ENCODE results near the gene CEPT1. TPM values are rescaled to one million over a fixed set of nuclear protein-coding genes. Genes with fewer than 3 reads are reported as not detected.

CEPT1 gene
- total and polyA plus RNA-seq, 10 of the 15 experiments (the other 5 are each of a cell fraction or from before 2014, with no cell fraction given), result 29.4 to 77.9 (median 54.8) TPM

DNA sequence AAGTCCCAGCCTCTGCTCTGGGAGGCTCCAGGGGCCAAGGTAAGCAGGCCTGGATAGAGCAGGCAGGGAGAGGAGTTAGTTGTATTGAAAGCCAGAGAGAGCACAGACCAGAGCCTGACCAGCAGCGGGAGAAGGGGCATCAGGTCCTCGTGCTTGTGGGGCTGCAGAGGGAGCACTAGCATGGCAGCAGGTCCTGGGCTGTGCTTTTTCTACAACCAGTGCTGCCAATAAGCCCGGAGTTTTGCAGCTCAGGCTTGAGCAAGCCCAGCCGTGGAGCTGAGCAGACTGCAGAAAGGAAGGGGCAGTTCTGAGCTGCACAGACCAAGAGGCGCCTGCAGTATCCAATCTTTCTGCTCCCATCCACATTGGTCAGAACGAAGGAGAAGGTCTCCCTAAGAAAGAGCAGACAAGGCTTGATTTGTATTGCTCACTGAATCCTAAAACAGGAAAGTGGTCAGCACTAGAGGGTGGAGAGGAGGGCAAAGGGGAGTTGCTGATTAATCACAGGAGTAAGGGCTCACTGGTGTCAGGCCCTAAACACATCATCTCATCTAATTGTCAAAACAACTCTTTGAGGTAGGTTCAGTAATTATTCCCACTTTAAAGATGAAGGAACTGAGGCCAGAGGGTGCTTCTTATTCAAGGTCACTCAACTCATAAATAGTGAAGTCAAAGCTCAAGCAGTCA is 57.7 kb downstream of the CEPT1 start (continued):
- TF ChIP-seq, protein P1, sequence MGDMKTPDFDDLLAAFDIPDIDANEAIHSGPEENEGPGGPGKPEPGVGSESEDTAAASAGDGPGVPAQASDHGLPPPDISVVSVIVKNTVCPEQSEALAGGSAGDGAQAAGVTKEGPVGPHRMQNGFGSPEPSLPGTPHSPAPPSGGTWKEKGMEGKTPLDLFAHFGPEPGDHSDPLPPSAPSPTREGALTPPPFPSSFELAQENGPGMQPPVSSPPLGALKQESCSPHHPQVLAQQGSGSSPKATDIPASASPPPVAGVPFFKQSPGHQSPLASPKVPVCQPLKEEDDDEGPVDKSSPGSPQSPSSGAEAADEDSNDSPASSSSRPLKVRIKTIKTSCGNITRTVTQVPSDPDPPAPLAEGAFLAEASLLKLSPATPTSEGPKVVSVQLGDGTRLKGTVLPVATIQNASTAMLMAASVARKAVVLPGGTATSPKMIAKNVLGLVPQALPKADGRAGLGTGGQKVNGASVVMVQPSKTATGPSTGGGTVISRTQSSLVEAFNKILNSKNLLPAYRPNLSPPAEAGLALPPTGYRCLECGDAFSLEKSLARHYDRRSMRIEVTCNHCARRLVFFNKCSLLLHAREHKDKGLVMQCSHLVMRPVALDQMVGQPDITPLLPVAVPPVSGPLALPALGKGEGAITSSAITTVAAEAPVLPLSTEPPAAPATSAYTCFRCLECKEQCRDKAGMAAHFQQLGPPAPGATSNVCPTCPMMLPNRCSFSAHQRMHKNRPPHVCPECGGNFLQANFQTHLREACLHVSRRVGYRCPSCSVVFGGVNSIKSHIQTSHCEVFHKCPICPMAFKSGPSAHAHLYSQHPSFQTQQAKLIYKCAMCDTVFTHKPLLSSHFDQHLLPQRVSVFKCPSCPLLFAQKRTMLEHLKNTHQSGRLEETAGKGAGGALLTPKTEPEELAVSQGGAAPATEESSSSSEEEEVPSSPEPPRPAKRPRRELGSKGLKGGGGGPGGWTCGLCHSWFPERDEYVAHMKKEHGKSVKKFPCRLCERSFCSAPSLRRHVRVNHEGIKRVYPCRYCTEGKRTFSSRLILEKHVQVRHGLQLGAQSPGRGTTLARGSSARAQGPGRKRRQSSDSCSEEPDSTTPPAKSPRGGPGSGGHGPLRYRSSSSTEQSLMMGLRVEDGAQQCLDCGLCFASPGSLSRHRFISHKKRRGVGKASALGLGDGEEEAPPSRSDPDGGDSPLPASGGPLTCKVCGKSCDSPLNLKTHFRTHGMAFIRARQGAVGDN (IDR thresholded peaks at IDR 0.05), result peak; percentile 56; the same call in 1 of the 2 replicates
- TF ChIP-seq CHD2 (IDR thresholded peaks at IDR 0.05; ENCODE audit: borderline replicate concordance, low read depth, low read length) (no peak), KLF5 (IDR thresholded peaks at IDR 0.05; ENCODE audit: partially characterized antibody) (no peak), RAD51 (IDR thresholded peaks at IDR 0.05) (0 out of 2 replicates have a peak, but pooled peaks have one; percentile 8), ZNF217 (IDR thresholded peaks at IDR 0.05) (no peak), ZNF274 (IDR thresholded peaks at IDR 0.05; ENCODE audit: insufficient read depth, insufficient read length) (no peak), POLR2AphosphoS5 (IDR thresholded peaks at IDR 0.05; ENCODE audit: low read length) (peak; percentile 67), EP300 (IDR thresholded peaks at IDR 0.05; ENCODE audit: borderline replicate concordance in 1 of 2, control insufficient read depth in 1 of 2, low read depth in 2 of 2, low read length in 2 of 2) (no peak), CBX5 (IDR thresholded peaks at IDR 0.05; ENCODE audit: low read depth) (no peak), TARDBP (IDR thresholded peaks at IDR 0.05; ENCODE audit: borderline replicate concordance) (no peak), CEBPB (IDR thresholded peaks at IDR 0.05; ENCODE audit: borderline replicate concordance in 1 of 2, low read depth in 2 of 2, low read length in 2 of 2) (no peak), RB1 (IDR thresholded peaks at IDR 0.05; ENCODE audit: borderline replicate concordance) (0 out of 2 replicates have a peak, but pooled peaks have one; percentile 16), CTCF (IDR thresholded peaks at IDR 0.05 in 2 of 3, conservative IDR thresholded peaks at IDR 0.05 in 1 of 3; ENCODE audit: control insufficient read depth in 2 of 3, extremely low read depth in 1 of 3, insufficient read depth in 1 of 3, low read depth in 3 of 3, low read length in 3 of 3) (peak; percentile 54 to 65 (median 55)), NR2F1 (conservative IDR thresholded peaks at IDR 0.05) (0 out of 2 replicates have a peak, but pooled peaks have one; percentile 6), SMARCA5 (IDR thresholded peaks at IDR 0.05) (no peak), NFYA (IDR thresholded peaks at IDR 0.05; ENCODE audit: borderline replicate concordance, low read depth, low read length) (no peak), POLR2A (IDR thresholded peaks at IDR 0.05; ENCODE audit: low read depth, low read length) (no peak), RAD21 (IDR thresholded peaks at IDR 0.05; ENCODE audit: insufficient read depth, low read depth, low read length) (peak; percentile 58)
- TF ChIP-seq, protein P2, sequence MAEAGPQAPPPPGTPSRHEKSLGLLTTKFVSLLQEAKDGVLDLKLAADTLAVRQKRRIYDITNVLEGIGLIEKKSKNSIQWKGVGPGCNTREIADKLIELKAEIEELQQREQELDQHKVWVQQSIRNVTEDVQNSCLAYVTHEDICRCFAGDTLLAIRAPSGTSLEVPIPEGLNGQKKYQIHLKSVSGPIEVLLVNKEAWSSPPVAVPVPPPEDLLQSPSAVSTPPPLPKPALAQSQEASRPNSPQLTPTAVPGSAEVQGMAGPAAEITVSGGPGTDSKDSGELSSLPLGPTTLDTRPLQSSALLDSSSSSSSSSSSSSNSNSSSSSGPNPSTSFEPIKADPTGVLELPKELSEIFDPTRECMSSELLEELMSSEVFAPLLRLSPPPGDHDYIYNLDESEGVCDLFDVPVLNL (IDR thresholded peaks at IDR 0.05; ENCODE audit: low read depth, low read length), result no peak
- TF ChIP-seq, protein P3, sequence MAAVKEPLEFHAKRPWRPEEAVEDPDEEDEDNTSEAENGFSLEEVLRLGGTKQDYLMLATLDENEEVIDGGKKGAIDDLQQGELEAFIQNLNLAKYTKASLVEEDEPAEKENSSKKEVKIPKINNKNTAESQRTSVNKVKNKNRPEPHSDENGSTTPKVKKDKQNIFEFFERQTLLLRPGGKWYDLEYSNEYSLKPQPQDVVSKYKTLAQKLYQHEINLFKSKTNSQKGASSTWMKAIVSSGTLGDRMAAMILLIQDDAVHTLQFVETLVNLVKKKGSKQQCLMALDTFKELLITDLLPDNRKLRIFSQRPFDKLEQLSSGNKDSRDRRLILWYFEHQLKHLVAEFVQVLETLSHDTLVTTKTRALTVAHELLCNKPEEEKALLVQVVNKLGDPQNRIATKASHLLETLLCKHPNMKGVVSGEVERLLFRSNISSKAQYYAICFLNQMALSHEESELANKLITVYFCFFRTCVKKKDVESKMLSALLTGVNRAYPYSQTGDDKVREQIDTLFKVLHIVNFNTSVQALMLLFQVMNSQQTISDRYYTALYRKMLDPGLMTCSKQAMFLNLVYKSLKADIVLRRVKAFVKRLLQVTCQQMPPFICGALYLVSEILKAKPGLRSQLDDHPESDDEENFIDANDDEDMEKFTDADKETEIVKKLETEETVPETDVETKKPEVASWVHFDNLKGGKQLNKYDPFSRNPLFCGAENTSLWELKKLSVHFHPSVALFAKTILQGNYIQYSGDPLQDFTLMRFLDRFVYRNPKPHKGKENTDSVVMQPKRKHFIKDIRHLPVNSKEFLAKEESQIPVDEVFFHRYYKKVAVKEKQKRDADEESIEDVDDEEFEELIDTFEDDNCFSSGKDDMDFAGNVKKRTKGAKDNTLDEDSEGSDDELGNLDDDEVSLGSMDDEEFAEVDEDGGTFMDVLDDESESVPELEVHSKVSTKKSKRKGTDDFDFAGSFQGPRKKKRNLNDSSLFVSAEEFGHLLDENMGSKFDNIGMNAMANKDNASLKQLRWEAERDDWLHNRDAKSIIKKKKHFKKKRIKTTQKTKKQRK (IDR thresholded peaks at IDR 0.05; ENCODE audit: low read depth, low read length), result no peak

Measured in GM12878 (cell line).